ENCODE measurements around the gene BCL2L11.
A peak's percentile ranks its signal among the peaks of the same experiment; 100 is the strongest.

Gene BCL2L11

DNA sequence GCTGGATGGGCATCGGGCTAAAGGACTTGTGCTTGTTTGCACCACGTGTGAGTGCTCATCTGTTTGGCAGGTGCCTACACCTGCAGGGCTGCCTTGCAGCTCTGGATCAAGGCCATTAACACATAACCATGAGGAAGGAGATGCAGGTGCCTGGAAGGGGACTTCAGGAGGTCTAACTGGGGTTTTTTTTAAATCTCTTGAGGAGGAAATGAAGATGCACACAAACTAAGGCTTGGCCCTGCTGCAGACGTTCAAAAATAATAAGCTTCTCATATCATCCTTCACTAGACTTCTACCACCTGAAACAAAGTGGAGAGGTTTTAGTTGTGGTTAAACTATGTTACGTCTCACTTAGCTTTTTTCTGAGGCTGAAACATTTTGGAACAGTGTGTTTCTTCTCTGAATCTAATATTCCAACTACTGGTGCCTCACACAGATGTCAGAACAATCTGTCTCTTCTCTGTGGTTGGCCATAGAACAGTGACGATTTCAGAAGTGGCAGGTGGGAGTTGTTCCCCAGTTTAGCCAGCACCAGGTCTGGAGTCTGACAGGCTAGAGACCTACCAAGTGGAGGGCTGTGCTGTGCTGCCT lies 36.5 kb downstream of the BCL2L11 start:
- peaks cover 0 to 68% (median 22%) of the 10 kb centered on the region in 5 experiments for H3K27me3 ChIP-seq (replicated peaks in 2 of 5; ENCODE audit: control insufficient read depth in 4 of 5, insufficient read depth in 5 of 5, low read length in 4 of 5)
- H3K36me3 ChIP-seq (ENCODE audit: control insufficient read depth in 4 of 4, insufficient read depth in 4 of 4, low read length in 3 of 4), result peaks cover 0 to 16% (median 2%) of the 10 kb centered on the region in 4 experiments
- peaks cover 0 to 4% (median 0%) of the 10 kb centered on the region in 4 experiments for H3K4me1 ChIP-seq (ENCODE audit: control extremely low read depth in 1 of 4, control insufficient read depth in 4 of 4, insufficient read depth in 4 of 4, low read length in 3 of 4)
- WGBS (ENCODE audit: insufficient coverage), result 93% methylated on average over 3 of the region's 5 CpGs
- no peak overlapping the region for H3K27ac ChIP-seq (ENCODE audit: insufficient read depth in 1 of 2, low read depth in 1 of 2, low read length in 2 of 2, poor library complexity in 1 of 2, severe bottlenecking in 2 of 2)
- POLR2A ChIA-PET, result no interaction called here
- no peak overlapping the region for H3K4me3 ChIP-seq (ENCODE audit: control insufficient read depth in 1 of 7, extremely low read depth in 1 of 7, insufficient read depth in 4 of 7, low read depth in 2 of 7, low read length in 6 of 7)
- no peak for DNase-seq
- CTCF ChIA-PET, result interaction anchor here (0.9 kb wide), 2 partner anchors 9 to 27 kb away, joined by 3 read pairs; no protein-coding TSS in a partner anchor
- H3K9me3 ChIP-seq (ENCODE audit: control extremely low read depth in 1 of 5, control insufficient read depth in 4 of 5, insufficient read depth in 2 of 5, low read depth in 1 of 5, low read length in 4 of 5), result no peaks in the 10 kb centered on the region

DNA sequence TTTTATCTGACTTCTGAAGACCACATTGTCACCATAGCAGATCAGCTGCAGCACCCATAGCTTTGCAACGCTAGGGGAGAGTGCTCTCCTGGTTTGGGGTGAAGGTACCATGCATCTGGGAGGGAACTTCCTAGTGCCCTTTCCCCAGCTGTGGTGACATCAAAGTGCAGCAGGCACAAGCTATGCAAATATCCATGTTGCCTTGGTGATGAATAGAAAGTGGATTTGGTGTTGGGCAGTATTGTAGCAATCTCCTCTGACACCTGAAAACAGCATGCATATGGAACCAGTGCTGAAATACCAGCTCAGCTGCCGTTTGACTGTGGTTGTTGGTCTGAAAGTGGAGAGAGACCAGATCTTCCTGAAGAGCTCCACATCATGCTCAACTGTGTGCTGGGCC lies 37.1 kb downstream of the BCL2L11 start:
- Histone ChIP-seq H3K4me3 (ENCODE audit: control insufficient read depth in 1 of 7, extremely low read depth in 1 of 7, insufficient read depth in 4 of 7, low read depth in 2 of 7, low read length in 6 of 7) (no peak overlapping the region), H3K27me3 (replicated peaks in 2 of 5; ENCODE audit: control insufficient read depth in 4 of 5, insufficient read depth in 5 of 5, low read length in 4 of 5) (peaks cover 0 to 70% (median 22%) of the 10 kb centered on the region in 5 experiments), H3K4me1 (ENCODE audit: control extremely low read depth in 1 of 4, control insufficient read depth in 4 of 4, insufficient read depth in 4 of 4, low read length in 3 of 4) (peaks cover 0 to 8% (median 3%) of the 10 kb centered on the region in 4 experiments), H3K27ac (ENCODE audit: insufficient read depth in 1 of 2, low read depth in 1 of 2, low read length in 2 of 2, poor library complexity in 1 of 2, severe bottlenecking in 2 of 2) (no peak overlapping the region), H3K9me3 (ENCODE audit: control extremely low read depth in 1 of 5, control insufficient read depth in 4 of 5, insufficient read depth in 2 of 5, low read depth in 1 of 5, low read length in 4 of 5) (no peaks in the 10 kb centered on the region), H3K36me3 (ENCODE audit: control insufficient read depth in 4 of 4, insufficient read depth in 4 of 4, low read length in 3 of 4) (peaks cover 0 to 13% (median 2%) of the 10 kb centered on the region in 4 experiments)
- no peak for DNase-seq
- WGBS (ENCODE audit: insufficient coverage), result 94% methylated on average over 2 of the region's 2 CpGs
- ChIA-PET CTCF (interaction anchor here (0.9 kb wide), 1 partner anchor 26 kb away, joined by 3 read pairs; no protein-coding TSS in a partner anchor), POLR2A (no interaction called here)

GRCh38 chr2:111159641-111160040 lies 38.9 kb downstream of the BCL2L11 start:
- ChIA-PET POLR2A (no interaction called here), CTCF (no interaction called here)
- WGBS (ENCODE audit: insufficient coverage), result 75% methylated on average over 4 of the region's 5 CpGs
- no peak overlapping the region for H3K27ac ChIP-seq (ENCODE audit: insufficient read depth in 1 of 2, low read depth in 1 of 2, low read length in 2 of 2, poor library complexity in 1 of 2, severe bottlenecking in 2 of 2)
- no peaks in the 10 kb centered on the region for H3K9me3 ChIP-seq (ENCODE audit: control extremely low read depth in 1 of 5, control insufficient read depth in 4 of 5, insufficient read depth in 2 of 5, low read depth in 1 of 5, low read length in 4 of 5)
- peaks cover 0 to 10% (median 2%) of the 10 kb centered on the region in 4 experiments for H3K36me3 ChIP-seq (ENCODE audit: control insufficient read depth in 4 of 4, insufficient read depth in 4 of 4, low read length in 3 of 4)
- H3K27me3 ChIP-seq (replicated peaks in 2 of 5; ENCODE audit: control insufficient read depth in 4 of 5, insufficient read depth in 5 of 5, low read length in 4 of 5), result peaks cover 0 to 85% (median 28%) of the 10 kb centered on the region in 5 experiments
- H3K4me3 ChIP-seq (ENCODE audit: control insufficient read depth in 1 of 7, extremely low read depth in 1 of 7, insufficient read depth in 4 of 7, low read depth in 2 of 7, low read length in 6 of 7), result no peak overlapping the region
- peaks cover 0 to 16% (median 8%) of the 10 kb centered on the region in 4 experiments for H3K4me1 ChIP-seq (ENCODE audit: control extremely low read depth in 1 of 4, control insufficient read depth in 4 of 4, insufficient read depth in 4 of 4, low read length in 3 of 4)
- DNase-seq, result no peak

DNA sequence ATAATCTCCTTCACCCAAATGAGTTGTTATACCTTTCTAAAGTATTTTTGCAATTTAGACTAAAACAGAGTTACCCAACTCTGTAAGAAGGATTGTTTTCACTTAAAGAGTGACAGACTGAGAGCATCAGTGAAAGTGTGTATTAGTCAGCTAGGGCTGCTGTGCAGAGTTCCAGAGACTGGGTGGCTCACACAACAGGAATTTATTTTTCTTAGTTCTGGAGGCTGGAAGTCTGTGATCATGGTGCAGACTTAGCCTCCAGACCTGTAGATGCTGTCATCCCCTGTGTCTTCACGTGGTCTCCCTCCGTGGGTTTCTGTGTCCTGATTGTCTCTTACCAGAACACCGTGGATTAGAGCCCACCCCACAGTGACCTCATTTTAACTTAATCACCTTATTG lies 40.0 kb downstream of the BCL2L11 start:
- no peak for DNase-seq
- CTCF ChIA-PET, result no interaction called here
- 100% methylated on average over 3 of the region's 3 CpGs for WGBS (ENCODE audit: insufficient coverage)
- H3K27ac ChIP-seq (ENCODE audit: insufficient read depth in 1 of 2, low read depth in 1 of 2, low read length in 2 of 2, poor library complexity in 1 of 2, severe bottlenecking in 2 of 2), result no peak overlapping the region
- H3K36me3 ChIP-seq (ENCODE audit: control insufficient read depth in 4 of 4, insufficient read depth in 4 of 4, low read length in 3 of 4), result peaks cover 0 to 14% (median 10%) of the 10 kb centered on the region in 4 experiments
- POLR2A ChIA-PET, result no interaction called here
- H3K9me3 ChIP-seq (ENCODE audit: control extremely low read depth in 1 of 5, control insufficient read depth in 4 of 5, insufficient read depth in 2 of 5, low read depth in 1 of 5, low read length in 4 of 5), result no peaks in the 10 kb centered on the region
- no peak overlapping the region for H3K4me3 ChIP-seq (ENCODE audit: control insufficient read depth in 1 of 7, extremely low read depth in 1 of 7, insufficient read depth in 4 of 7, low read depth in 2 of 7, low read length in 6 of 7)
- H3K27me3 ChIP-seq (replicated peaks in 2 of 5; ENCODE audit: control insufficient read depth in 4 of 5, insufficient read depth in 5 of 5, low read length in 4 of 5), result peaks cover 0 to 89% (median 35%) of the 10 kb centered on the region in 5 experiments
- H3K4me1 ChIP-seq (ENCODE audit: control extremely low read depth in 1 of 4, control insufficient read depth in 4 of 4, insufficient read depth in 4 of 4, low read length in 3 of 4), result peaks cover 0 to 16% (median 8%) of the 10 kb centered on the region in 4 experiments

DNA sequence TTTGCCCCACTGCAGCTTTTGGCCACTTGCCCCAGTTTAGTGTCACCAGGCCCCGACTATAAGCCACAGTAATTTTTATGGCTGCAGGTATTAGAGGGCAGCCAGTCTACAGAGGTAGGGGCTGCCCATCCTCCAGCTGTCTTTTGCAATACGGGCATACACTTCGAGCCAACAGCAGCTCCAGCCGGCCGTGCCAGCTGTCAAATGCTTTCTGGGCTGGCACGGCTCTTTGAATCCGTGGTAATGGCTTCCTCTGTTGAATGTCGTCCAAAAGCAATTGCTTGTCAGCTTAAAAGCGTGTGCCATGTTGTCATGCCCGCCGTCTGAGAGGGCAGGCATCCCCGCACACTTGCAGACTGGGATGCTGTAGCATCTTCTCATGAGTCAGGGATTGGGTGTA lies 41.3 kb downstream of the BCL2L11 start:
- ChIA-PET POLR2A (no interaction called here), CTCF (no interaction called here)
- H3K27ac ChIP-seq (ENCODE audit: insufficient read depth in 1 of 2, low read depth in 1 of 2, low read length in 2 of 2, poor library complexity in 1 of 2, severe bottlenecking in 2 of 2), result no peak overlapping the region
- peaks cover 0 to 16% (median 8%) of the 10 kb centered on the region in 4 experiments for H3K4me1 ChIP-seq (ENCODE audit: control extremely low read depth in 1 of 4, control insufficient read depth in 4 of 4, insufficient read depth in 4 of 4, low read length in 3 of 4)
- peaks cover 0 to 16% (median 11%) of the 10 kb centered on the region in 4 experiments for H3K36me3 ChIP-seq (ENCODE audit: control insufficient read depth in 4 of 4, insufficient read depth in 4 of 4, low read length in 3 of 4)
- H3K27me3 ChIP-seq (replicated peaks in 2 of 5; ENCODE audit: control insufficient read depth in 4 of 5, insufficient read depth in 5 of 5, low read length in 4 of 5), result peaks cover 0 to 88% (median 35%) of the 10 kb centered on the region in 5 experiments
- no peak for DNase-seq
- WGBS (ENCODE audit: insufficient coverage), result 63% methylated on average over 11 of the region's 12 CpGs
- H3K4me3 ChIP-seq (ENCODE audit: control insufficient read depth in 1 of 7, extremely low read depth in 1 of 7, insufficient read depth in 4 of 7, low read depth in 2 of 7, low read length in 6 of 7), result no peak overlapping the region
- H3K9me3 ChIP-seq (ENCODE audit: control extremely low read depth in 1 of 5, control insufficient read depth in 4 of 5, insufficient read depth in 2 of 5, low read depth in 1 of 5, low read length in 4 of 5), result no peaks in the 10 kb centered on the region

DNA sequence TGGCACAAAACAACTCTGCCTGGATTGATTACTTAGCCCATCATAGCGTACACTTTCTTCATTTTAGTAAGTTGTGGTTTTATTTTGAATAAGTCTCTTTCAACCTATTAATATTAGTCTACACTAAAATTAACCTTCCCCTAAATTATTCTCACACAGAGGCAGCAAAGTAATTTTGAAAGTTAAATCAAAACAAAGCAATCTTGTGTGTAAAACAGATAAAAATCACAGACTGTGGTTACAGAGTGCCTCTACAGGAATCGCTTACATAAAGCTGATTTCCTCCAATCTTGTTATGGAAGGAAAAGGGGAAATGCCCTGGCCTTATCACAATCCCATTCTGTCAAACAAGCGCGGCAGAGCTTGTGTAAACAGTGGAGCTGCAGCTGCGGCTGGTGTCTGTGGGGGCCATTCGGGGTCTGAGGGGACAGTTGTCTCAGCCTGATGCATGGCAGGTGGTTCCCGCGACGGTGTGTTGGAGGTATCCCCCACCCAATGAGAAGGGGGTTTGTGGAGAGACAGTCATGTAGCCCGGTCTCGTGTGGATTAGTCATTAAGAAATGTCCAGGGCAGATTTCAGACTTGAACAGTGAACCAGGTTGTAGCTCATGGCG lies 42.1 kb downstream of the BCL2L11 start:
- ChIA-PET POLR2A (interaction anchor here (0.8 kb wide), 1 partner anchor 9 kb away, joined by 4 read pairs; no protein-coding TSS in a partner anchor), CTCF (interaction anchor here (1.0 kb wide), 1 partner anchor 30 kb away, joined by 4 read pairs; no protein-coding TSS in a partner anchor)
- H3K4me1 ChIP-seq (ENCODE audit: control extremely low read depth in 1 of 4, control insufficient read depth in 4 of 4, insufficient read depth in 4 of 4, low read length in 3 of 4), result peaks cover 0 to 16% (median 11%) of the 10 kb centered on the region in 4 experiments
- no peak overlapping the region for H3K27ac ChIP-seq (ENCODE audit: insufficient read depth in 1 of 2, low read depth in 1 of 2, low read length in 2 of 2, poor library complexity in 1 of 2, severe bottlenecking in 2 of 2)
- peaks cover 0 to 16% (median 10%) of the 10 kb centered on the region in 4 experiments for H3K36me3 ChIP-seq (ENCODE audit: control insufficient read depth in 4 of 4, insufficient read depth in 4 of 4, low read length in 3 of 4)
- H3K27me3 ChIP-seq (replicated peaks in 2 of 5; ENCODE audit: control insufficient read depth in 4 of 5, insufficient read depth in 5 of 5, low read length in 4 of 5), result peaks cover 0 to 88% (median 34%) of the 10 kb centered on the region in 5 experiments
- peak overlapping the region in 1 of 7 experiments; percentile 19 for H3K4me3 ChIP-seq (ENCODE audit: control insufficient read depth in 1 of 7, extremely low read depth in 1 of 7, insufficient read depth in 4 of 7, low read depth in 2 of 7, low read length in 6 of 7)
- 0% methylated on average over 7 of the region's 12 CpGs for WGBS (ENCODE audit: insufficient coverage)
- H3K9me3 ChIP-seq (ENCODE audit: control extremely low read depth in 1 of 5, control insufficient read depth in 4 of 5, insufficient read depth in 2 of 5, low read depth in 1 of 5, low read length in 4 of 5), result no peaks in the 10 kb centered on the region
- DNase-seq, result peak; percentile 82 to 97 (median 92)

DNA sequence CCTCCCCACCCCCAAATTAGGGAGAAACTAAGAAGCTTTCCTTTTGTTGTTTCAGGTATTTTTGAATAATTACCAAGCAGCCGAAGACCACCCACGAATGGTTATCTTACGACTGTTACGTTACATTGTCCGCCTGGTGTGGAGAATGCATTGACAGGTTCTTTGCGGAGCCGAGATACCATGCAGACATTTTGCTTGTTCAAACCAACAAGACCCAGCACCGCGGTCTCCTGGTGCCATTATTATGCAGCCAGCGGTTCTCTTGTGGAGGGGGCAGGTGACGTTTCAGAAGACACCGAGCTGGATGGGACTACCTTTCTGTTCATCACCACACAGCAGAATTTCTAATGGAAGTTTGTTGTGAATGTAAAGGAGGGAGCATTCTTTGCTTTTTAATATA lies 43.4 kb downstream of the BCL2L11 start:
- Histone ChIP-seq H3K9me3 (ENCODE audit: control extremely low read depth in 1 of 5, control insufficient read depth in 4 of 5, insufficient read depth in 2 of 5, low read depth in 1 of 5, low read length in 4 of 5) (no peaks in the 10 kb centered on the region), H3K4me3 (ENCODE audit: control insufficient read depth in 1 of 7, extremely low read depth in 1 of 7, insufficient read depth in 4 of 7, low read depth in 2 of 7, low read length in 6 of 7) (no peak overlapping the region), H3K36me3 (ENCODE audit: control insufficient read depth in 4 of 4, insufficient read depth in 4 of 4, low read length in 3 of 4) (peaks cover 0 to 14% (median 10%) of the 10 kb centered on the region in 4 experiments), H3K4me1 (ENCODE audit: control extremely low read depth in 1 of 4, control insufficient read depth in 4 of 4, insufficient read depth in 4 of 4, low read length in 3 of 4) (peaks cover 0 to 19% (median 13%) of the 10 kb centered on the region in 4 experiments), H3K27me3 (replicated peaks in 2 of 5; ENCODE audit: control insufficient read depth in 4 of 5, insufficient read depth in 5 of 5, low read length in 4 of 5) (peaks cover 0 to 80% (median 26%) of the 10 kb centered on the region in 5 experiments), H3K27ac (ENCODE audit: insufficient read depth in 1 of 2, low read depth in 1 of 2, low read length in 2 of 2, poor library complexity in 1 of 2, severe bottlenecking in 2 of 2) (no peak overlapping the region)
- DNase-seq, result no peak
- CTCF ChIA-PET, result no interaction called here
- POLR2A ChIA-PET, result no interaction called here
- 100% methylated on average over 7 of the region's 12 CpGs for WGBS (ENCODE audit: insufficient coverage)
